CD4-positive, alpha-beta T cell treated with Interleukin-15 for 1 hour (primary cell): ENCODE measurements around the gene CELF2.
"Not testable (repeated sequence)": the region's sequence is repeated elsewhere in the genome, so short reads cannot be mapped to it uniquely, and the experiment has no call there.

Source experiments
- DNase-seq: peaks from one replicate; pipeline ENCODE4 v3.0.0-alpha.2; 2020

CELF2 gene

DNA sequence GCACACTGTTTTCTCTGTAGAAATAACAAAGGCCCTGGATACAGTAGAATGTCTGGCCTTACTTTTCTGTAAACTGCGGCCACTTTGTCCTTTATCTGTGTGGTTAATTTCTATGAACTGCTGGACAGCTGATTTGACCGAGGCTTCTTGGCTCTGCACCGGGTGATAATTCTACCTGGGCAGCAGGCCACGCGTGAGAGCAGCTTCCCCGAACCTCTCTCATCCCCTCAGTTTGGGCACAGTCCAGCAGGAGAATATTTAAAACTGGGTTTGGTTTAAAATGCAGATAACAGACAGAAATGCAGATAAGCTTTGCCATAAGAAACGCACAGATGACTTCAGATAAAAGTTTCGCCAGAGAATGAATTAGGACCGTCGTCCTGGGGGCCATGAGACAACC, 81.0 kb downstream of the CELF2 start:
- no peak for DNase-seq

DNA sequence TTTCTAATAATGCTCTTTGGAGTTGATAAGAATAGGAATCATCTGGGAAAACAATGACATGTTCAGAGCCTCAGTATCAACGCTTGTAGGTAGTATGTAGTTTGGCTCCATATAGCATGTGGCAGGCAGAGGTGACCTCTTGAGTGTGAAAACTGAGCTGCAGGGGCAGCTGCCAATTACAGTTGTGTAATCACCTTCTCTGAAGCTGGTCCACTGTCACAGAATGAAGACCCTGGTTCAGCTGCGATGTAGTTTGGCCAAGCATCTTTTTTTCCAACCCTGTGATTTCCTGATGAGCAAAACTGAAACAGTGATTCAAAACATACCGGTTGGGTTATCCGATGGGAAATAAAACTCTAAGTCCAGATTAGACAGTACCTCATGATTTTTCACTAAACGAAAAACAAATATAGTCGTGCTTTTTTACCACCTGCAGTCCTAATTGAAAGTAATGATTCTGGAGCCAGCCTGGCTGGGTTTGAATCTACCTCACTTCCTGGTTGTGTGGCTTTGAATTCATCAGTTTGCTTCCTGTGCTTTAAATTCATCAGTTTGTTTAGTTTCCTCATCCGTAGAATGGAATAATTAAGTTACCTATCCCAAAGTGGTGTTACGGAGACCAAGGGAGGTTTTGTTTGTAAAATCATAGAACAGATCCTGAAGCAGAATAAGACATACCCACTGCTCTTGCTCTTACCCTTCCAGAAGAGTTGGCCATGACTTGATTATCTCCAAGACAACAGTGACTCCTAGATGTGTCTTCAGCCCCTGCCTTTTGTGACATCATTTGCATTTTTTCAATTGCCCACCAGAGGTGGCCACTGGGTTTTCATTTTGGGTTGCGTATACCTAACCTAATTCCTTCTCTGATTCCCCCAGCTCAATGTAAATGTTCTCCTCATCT, 87.4 kb downstream of the CELF2 start:
- DNase-seq = no peak

DNA sequence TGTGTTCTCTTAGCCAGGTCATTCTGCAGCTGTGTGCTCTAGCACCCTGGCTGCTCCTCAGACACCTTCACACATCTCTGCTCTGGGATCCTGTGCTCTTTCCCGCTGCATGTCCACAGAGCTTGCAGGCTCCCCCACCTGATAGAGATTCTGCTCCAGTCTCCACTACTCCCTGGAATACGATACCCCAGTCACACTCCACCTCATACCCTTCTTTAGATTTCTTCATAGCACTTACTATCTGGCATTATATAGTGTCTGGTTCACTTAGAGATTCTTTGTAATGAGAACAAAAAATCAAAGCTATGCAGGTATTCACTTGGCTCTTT, 88.0 kb downstream of the CELF2 start:
- no peak for DNase-seq

DNA sequence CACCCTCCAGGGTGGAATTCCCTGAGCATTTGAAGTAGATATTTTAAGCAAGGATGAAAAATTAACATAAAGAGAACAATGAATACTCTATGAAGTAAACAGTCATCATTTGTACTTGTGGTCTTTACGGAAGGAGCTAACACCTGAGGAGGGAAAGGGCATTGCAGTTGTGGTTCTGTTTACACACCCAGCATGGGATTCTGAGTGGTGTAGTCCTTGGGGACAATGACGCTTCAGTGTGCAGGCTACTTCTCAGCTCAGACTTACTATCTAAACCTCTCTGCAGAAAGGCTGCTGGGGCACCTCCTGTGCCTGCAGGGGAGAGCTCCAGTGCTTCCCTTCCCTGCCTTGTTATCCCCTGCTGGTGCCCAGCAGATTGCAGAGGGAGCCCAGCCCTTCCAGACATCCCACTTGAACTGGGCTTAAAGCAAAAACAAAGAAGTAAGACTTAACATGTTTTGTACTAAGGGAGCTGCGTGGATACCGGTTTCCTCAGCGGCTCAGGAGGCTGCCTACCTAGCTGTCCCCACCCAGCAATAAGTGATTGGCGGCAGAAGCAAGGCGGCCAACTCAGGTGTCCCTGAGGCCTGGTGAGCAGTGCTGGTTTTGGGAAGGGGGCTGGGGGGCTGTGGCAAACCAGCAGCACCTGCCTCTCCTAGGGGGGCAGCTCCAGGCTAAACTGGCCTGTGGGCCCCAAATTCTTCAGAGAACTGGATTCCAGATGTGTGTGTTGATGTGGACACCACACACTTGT, 89.1 kb downstream of the CELF2 start:
- no peak for DNase-seq

DNA sequence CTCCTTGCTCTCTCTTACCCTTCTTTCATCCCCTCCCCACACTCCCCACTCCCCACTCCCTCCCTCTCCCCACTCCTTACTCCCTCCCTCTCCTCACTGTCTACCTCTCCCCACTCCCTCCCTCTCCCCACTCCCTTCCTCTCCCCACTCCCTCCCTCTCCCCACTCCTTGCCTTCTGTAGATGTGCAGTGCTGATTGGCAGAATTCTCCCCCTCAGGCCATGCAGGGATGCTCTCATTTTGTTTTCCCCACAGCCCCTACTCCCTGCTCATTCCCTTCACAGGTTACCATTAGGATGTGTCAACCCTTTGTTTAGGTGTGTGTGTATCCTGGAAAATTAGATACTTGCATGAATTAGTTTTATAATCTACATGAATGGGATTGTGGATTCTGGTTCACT, 90.3 kb downstream of the CELF2 start:
- no peak for DNase-seq

DNA sequence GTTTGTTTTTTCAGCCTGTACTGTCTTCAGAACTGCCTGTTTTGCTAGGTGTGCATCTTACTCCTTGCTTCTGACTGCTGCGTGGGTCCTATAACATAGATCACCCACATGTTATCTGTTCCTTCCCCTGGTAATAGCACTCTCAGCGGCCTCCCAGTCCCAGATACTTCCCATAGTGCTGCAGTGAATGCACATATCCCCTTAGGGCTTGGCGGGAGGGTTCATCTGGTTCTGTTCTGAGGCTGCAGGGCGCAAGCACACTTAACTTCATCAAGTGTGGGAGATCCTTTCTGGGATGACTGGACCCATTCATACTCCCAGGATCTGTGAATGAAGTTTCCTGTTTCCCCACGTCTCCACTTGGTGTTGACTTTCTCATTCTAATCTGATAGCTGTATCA, 90.7 kb downstream of the CELF2 start:
- DNase-seq = no peak

DNA sequence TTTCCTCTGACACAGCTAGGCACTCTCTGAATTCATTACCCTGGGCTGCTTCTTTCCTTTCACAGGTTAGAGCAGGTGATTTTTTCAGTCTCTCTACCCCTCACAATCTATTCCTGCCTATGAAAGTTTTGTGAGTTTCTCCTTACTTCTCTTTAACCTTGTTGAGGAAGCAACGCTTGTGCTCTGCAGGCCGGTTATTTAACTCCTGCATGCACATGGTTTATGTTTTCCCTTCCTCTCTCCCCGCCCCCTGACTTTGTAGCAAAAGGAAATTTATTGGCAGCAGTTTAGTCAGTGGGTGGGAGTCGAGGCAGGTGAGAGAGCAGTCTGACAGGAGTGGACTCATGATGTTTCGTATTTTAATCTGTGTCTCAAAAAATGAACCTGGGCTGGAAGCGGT, 91.9 kb downstream of the CELF2 start:
- DNase-seq = no peak

DNA sequence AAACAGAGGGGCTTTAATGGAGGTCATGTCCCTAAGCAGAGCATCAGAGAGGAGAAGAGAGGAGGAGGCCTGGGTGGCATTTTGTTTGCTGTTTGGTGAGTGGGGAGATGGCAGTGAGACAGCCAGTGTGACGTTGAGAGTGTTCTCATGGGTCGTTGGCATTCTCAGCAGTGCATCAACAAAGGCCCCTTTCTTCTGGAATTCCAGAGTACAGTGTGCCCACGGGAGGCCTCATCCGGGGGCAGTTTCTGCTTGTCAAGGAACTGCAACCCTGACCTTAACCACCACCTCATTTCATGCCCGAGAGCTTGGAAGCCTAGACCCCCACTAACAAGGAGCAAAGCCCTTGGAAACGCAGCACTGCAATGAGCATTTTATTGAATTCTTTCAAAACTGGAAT, 92.9 kb downstream of the CELF2 start:
- no peak for DNase-seq

DNA sequence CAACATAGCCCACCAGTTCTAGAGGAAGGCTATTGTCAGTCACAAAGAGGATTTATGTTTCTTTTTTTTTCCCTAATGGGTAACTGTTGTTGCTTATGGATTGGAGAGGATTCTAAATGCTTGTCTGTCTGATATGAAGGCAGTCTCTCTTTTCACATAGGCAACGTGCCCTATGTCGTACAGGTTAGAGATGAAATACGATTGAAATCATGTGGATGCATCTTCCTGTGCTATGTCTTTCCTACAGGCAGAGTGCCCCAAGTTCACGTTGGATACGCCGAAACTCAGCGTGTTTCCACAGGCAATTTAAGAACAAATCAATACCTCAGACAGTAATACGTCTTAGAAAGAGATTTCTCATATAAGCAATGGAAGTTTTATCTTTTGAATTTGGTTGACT, 93.8 kb downstream of the CELF2 start:
- no peak for DNase-seq

DNA sequence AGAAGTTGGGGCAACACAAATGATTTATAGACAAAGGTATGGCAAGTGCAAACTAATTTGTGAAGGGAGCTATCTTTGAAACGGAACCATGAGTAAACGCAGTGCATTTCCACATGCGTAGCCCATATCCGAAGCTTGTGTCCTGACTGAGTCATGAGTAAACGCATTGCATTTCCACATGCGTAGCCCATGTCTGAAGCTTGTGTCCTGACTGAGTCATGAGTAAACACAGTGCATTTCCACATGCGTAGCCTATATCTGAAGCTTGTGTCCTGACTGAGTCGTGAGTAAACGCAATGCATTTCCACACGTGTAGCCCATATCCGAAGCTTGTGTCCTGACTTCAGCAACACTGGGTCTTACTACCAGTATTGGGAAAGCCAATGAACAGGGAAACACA, 95.0 kb downstream of the CELF2 start:
- DNase-seq = no peak

DNA sequence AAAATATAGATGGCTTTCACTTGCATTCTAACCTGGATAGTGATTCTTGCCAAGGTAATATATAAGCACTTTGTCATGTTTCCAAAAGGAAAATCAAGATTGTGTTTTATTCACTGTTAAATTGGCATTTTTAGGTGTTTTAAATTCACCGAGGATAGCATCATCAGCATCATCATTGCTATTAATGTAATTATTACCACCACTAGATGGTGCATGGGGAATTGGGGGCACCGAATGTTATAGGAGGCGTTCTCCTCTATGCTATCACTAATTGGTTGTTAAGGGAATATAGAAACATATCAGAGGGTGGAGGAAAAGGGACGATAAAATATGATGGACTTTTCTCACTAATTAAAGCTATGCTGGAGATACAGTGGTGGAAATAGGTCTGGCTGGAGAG, 95.5 kb downstream of the CELF2 start:
- DNase-seq = peak; percentile 30

DNA sequence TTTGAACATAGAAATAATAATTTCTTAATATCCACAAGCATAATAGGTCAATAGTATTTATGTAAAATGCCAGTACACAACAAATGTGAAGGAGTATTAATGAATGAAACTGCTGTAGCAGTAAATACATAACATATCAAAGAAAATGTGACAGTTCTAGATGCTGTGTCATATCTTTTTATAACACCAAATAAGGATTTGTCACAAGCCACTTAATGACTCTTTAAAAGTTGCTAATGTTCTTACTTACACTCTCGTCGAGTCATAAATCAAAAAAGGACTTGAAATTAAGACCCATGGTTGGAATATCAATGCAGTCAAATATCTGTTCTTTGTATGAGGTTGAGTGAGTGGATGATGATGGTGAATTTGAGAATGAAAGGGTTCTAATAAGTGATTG, 96.6 kb downstream of the CELF2 start:
- DNase-seq = no peak

DNA sequence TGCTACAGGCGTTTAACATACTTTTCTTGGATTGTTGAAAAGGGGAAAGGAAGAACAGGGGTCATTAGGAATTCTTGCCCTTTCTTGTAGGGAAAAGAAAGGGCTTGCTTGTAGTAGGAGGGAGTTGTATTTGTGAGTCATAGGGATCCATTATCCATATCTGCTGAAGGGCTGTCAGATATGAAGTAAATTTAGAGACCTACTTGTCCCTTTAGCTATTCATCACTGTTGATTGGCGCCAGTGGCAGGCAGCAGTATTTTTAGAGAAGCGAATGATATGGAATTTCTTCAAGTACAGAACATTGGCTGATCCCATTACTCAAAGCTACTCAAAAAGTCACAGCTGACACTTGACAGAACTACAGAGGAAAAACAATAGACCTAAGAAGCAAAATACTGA, 97.7 kb downstream of the CELF2 start:
- no peak for DNase-seq

DNA sequence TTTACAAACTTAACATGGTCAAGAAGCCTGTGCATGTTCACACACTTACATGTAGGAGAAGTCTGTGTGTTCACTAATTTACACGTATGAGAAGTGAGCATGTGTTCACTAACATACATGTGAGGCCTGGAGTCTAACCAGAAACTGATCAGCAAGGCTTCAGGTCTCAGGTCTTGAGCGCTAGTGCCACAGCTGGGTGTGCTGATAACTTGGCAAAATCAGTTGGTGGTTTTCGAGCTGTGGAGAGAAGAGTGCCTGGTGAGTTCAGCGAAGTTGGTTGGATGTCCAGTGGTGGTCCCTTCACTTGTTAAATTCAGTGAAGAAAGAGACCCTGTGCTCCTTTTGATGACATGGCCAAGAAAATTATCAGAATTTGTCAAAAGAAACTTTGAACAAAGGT, 98.7 kb downstream of the CELF2 start:
- no peak for DNase-seq

DNA sequence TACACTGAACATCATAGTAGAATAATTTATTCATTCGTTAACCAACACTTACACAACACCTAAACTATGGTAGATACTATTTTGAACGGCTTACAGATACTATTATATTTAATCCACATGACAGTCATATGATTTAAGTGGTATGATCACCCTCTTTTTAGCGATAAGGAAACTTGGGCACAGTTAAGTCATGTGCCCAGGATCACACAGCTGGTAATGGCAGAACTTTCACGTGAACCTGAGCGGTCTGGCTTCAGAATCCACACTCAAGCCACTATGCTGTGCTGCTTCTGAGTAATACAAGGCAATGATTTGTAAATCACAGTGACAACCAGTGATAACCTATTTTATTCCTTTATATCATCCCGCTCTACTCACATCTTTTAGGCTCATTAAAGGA, 99.1 kb downstream of the CELF2 start:
- DNase-seq = no peak

DNA sequence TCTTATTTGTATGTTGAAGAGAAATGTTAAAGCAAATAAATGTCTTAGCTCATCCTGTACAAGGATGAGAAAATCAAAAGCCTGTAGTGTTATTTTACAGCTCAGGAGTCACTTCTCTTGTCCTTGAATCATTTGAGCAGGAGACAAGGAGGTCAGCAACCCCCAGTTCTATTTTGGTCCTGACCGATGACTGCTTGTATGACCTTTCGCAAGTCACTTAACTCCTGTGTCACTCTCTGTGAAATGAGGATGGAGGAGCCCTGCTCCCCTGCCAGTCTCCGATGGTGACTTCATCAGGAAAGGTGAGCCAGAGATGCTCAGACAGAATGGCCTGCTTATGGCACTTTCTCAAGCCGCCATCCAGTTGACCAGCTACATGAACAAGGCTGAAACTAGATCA, 101.0 kb downstream of the CELF2 start:
- no peak for DNase-seq

DNA sequence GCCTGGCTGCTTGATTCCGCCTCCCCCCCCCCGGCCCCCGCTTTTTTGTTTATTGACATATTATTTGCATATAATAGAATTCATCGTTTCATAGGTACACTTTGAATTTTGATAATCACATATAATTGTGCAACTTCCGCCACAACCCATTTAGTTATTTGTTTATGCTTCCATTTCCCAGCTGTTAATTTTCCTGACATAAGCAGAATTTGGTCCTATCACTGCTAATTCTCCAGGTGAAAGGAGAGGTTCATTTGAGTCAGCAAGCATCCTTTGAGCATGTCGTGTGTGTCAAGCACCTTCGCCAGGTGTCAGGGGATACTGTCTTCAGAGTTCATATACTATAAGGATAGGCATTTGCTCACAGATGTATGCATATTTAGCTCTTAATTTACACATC, 102.2 kb downstream of the CELF2 start:
- DNase-seq = no peak

DNA sequence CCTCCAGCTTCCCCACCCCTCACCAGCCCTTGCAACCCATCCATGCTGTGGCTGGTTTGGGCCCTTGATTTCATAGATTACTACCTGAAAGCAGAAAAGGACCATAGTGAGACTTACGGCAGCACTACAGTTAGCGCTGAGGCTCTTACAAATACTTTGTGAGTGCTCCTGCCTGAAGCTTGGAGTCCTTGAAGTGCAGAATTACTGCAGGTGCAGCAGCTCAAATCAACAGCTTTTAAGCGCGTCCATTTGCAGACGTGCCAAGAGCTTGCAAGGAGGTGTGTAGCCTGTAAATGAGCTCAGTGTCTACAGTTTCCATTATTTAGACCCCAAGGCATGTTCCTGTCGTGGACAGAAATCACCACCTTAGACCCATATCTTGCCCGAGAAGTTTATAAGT, 103.0 kb downstream of the CELF2 start:
- no peak for DNase-seq

DNA sequence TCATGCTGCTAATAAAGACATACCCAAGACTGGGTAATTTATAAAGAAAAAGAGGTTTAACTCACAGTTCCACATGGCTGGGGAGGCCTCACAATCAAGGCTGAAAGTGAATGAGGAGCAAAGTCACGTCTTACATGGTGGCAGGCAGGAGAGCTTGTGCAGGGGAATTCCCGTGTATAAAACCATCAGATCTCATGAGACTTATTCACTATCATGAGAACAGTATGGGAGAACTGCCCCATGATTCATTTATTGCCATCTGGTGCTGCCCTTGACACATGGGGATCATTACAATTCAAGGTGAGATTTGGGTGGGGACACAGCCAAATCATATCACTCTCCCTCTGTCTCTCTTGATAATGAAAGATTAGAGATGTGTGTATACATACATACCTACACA, 106.2 kb downstream of the CELF2 start:
- not testable (repeated sequence) for DNase-seq

DNA sequence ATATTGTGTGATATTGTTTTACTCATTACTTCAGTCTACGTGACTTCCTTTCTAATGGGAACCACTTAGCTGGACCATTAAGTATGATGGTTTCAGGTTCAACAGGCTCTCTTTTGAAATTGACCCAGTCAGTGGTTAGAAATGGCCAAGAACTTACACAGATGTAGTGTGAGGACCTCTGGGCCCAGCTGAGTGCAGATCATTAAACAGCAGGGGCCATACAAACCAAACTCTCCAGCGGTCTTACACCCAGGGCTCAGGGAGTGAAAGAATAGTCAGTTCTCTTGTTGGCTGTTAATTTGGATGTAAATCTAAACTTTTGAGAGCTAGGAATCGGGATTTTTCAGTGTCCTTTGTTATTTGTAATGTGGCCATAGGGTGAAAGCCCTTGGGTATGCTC, 107.3 kb downstream of the CELF2 start:
- DNase-seq = no peak

DNA sequence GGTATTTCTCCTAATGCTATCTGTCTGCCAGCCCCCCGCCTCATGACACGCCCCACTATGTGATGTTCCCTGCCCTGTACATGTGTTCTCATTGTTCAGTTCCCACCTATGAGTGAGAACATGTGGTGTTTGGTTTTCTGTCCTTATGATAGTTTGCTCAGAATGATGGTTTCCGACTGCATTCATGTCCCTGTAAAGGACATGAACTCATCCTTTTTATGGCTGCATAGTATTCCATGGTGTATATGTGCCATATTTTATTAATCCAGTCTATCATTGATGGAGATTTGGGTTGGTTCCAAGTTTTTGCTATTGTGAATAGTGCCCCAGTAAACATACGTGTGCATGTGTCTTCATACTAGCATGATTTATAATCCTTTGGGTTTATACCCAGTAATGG, 109.3 kb downstream of the CELF2 start:
- DNase-seq = not testable (repeated sequence)

DNA sequence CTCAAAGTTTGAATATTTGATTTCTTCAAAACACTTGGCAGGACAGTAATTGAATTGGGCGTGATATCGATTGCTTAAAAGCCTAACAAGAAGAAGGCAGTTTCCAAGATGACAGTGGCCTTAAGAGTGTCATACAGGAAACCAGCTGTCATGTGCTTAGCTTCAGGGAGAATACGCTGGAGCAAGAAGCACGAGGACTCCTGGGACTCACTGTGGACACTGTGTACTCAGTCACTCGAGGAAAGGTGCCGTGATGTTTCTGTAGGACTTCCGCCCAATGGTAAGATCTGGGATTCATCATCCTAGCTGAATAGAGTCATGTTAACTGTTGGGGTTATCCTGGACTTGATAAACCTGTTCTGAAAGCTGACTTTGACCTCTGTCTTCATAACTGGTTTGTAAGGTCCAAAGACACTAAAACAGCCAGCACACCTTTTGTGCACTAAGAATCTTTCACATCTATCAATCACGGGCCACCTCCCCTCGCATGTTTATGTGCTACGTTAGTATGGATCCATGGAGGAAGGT, 113.5 kb downstream of the CELF2 start:
- DNase-seq = no peak

DNA sequence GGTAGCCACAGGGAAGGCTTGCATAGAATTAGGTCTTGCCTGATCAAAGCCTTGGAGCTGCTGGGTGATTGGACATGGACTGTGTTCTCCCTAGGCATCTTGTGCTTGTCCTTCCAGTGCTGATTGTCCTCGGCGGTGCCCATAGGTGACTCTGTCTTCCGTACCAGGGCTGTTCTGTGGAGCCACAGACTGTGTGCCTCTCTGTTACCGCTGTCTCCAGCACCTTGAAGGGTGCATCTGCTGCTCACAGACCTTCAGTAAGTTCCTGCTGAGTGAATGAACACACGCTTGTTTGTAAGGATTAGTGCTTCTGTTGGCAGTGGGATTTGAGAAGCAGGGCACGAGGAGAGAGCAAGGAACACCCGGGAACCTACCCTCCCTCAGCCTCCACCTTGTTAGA, 116.7 kb downstream of the CELF2 start:
- DNase-seq = no peak

DNA sequence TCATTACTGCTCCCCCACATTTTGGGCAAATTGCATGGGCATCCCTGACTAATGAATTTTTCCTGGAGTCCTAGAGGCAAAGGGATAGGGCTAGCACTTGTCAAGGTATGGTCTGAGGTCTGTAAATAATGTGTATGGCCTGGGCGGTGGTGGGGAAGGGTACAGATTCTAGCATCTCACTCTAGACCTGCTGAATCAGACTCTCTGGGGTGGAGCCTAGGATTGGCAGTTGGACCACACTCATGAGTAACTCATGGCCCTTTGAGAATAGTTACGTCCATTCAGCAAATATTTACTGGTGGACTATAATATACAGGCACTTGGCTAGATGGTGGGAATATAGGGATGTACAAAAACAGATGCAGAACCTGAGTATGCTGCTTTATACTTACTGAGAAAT, 118.0 kb downstream of the CELF2 start:
- no peak for DNase-seq
